HEK293 (cell line): ENCODE measurements around the gene BTG2.
A peak's percentile ranks its signal among the peaks of the same experiment; 100 is the strongest.

Experiments used
- CTCF ChIA-PET: fragments of 350-600 bp; formaldehyde crosslinking; extraction: SDS; loops from one replicate; lab custom pipeline; 2021; ENCODE audit warnings: antibody characterized with exemption; lab: Yijun Ruan, JAX
- POLR2A ChIA-PET: fragments of 300-600 bp; formaldehyde crosslinking; extraction: SDS; loops from one replicate; lab custom pipeline; 2020; ENCODE audit warnings: antibody characterized with exemption, inconsistent platforms; lab: Yijun Ruan, JAX
- H3K27ac ChIP-seq: fragments of 200-500 bp; sonication (Bioruptor generic); 2 replicates; pipeline ENCODE4 v1.5.1; 2014; ENCODE audit warnings: low read depth, low read length, control low read depth, inconsistent platforms; ENCODE audit errors: extremely low read depth
- H3K36me3 ChIP-seq, 2 experiments: fragments of 200-500 bp in 1 of 2; sonication (Bioruptor generic) in 1 of 2; 1 replicate in 1 of 2; 2 replicates in 1 of 2; pipeline ENCODE4 v1.5.1; 2014 to 2017; ENCODE audit warnings: inconsistent platforms in 2 of 2, low read length in 2 of 2; ENCODE audit not compliant: control insufficient read depth in 2 of 2, insufficient read depth in 1 of 2
- H3K4me1 ChIP-seq: fragments of 200-500 bp; sonication (Bioruptor generic); 2 replicates; pipeline ENCODE4 v1.5.1; 2014; ENCODE audit warnings: mild to moderate bottlenecking, low read length, inconsistent platforms; ENCODE audit not compliant: control insufficient read depth, insufficient read depth
- H3K4me3 ChIP-seq: 2 replicates; pipeline ENCODE4 v1.5.1; 2011; ENCODE audit warnings: low read depth, mild to moderate bottlenecking, control low read depth, low read length, moderate library complexity
- H3K9me3 ChIP-seq: fragments of 200-500 bp; sonication (Bioruptor generic); 2 replicates; pipeline ENCODE4 v1.5.1; 2014; ENCODE audit warnings: low read depth, low read length, inconsistent platforms; ENCODE audit not compliant: control insufficient read depth, insufficient read depth
- GFI1B ChIP-seq: fragments of 450-650 bp; formaldehyde crosslinking; IDR thresholded peaks from 2 replicates; pipeline ENCODE4 v1.5.1; 2016; ENCODE audit warnings: missing biosample characterization, missing genetic modification characterization
- HOXD13 ChIP-seq: sonication (generic); formaldehyde crosslinking; IDR thresholded peaks from 2 replicates; pipeline ENCODE4 v1.8.0; 2022; ENCODE audit warnings: missing genetic modification reagents, borderline replicate concordance
- KLF7 ChIP-seq: fragments of 450-650 bp; formaldehyde crosslinking; IDR thresholded peaks from 2 replicates; pipeline ENCODE4 v1.5.1; 2016; ENCODE audit warnings: missing biosample characterization, missing genetic modification characterization, borderline replicate concordance
- PATZ1 ChIP-seq: fragments of 450-650 bp; formaldehyde crosslinking; IDR thresholded peaks from 2 replicates; pipeline ENCODE4 v1.5.1; 2016; ENCODE audit warnings: missing biosample characterization, missing genetic modification characterization
- SP3 ChIP-seq: fragments of 450-650 bp; formaldehyde crosslinking; IDR thresholded peaks from 2 replicates; pipeline ENCODE4 v1.5.1; 2016; ENCODE audit warnings: missing biosample characterization, missing genetic modification characterization
- YY1 ChIP-seq: fragments of 450-650 bp; formaldehyde crosslinking; IDR thresholded peaks from 2 replicates; pipeline ENCODE4 v1.5.1; 2018; ENCODE audit warnings: missing biosample characterization, missing genetic modification characterization
- ZFP37 ChIP-seq: fragments of 450-650 bp; formaldehyde crosslinking; IDR thresholded peaks from 2 replicates; pipeline ENCODE4 v1.5.1; 2016; ENCODE audit warnings: missing biosample characterization, missing genetic modification characterization
- ZIC2 ChIP-seq: fragments of 450-650 bp; formaldehyde crosslinking; IDR thresholded peaks from 2 replicates; pipeline ENCODE4 v1.5.1; 2016; ENCODE audit warnings: missing biosample characterization, missing genetic modification characterization
- ZNF121 ChIP-seq: fragments of 450-650 bp; formaldehyde crosslinking; IDR thresholded peaks from 2 replicates; pipeline ENCODE4 v1.5.1; 2016; ENCODE audit warnings: missing biosample characterization, missing genetic modification characterization
- ZNF132 ChIP-seq: fragments of 450-650 bp; formaldehyde crosslinking; IDR thresholded peaks from 2 replicates; pipeline ENCODE4 v1.5.1; 2017; ENCODE audit warnings: missing biosample characterization, missing genetic modification characterization, borderline replicate concordance
- ZNF140 ChIP-seq: fragments of 450-650 bp; formaldehyde crosslinking; IDR thresholded peaks from 2 replicates; pipeline ENCODE4 v1.5.1; 2016; ENCODE audit warnings: missing biosample characterization, missing genetic modification characterization
- ZNF16 ChIP-seq: fragments of 450-650 bp; formaldehyde crosslinking; IDR thresholded peaks from 2 replicates; pipeline ENCODE4 v1.5.1; 2016; ENCODE audit warnings: low read depth, missing biosample characterization, missing genetic modification characterization
- ZNF274 ChIP-seq, 2 experiments: fragments of 200-500 bp in 1 of 2; fragments of 450-650 bp in 1 of 2; sonication (Bioruptor generic) in 1 of 2; formaldehyde crosslinking in 1 of 2; IDR thresholded peaks; 2 replicates each; pipeline versions ENCODE4 v1.5.1 to v1.6.1; 2014 to 2016; ENCODE audit warnings: borderline replicate concordance in 1 of 2, inconsistent platforms in 1 of 2, low read length in 1 of 2, missing biosample characterization in 1 of 2, missing genetic modification characterization in 1 of 2
- ZNF302 ChIP-seq: fragments of 450-650 bp; formaldehyde crosslinking; IDR thresholded peaks from 2 replicates; pipeline ENCODE4 v1.5.1; 2016; ENCODE audit warnings: missing biosample characterization, missing genetic modification characterization, low read depth
- ZNF341 ChIP-seq: fragments of 450-650 bp; formaldehyde crosslinking; IDR thresholded peaks from 2 replicates; pipeline ENCODE4; 2016; ENCODE audit warnings: low read depth, missing biosample characterization, missing genetic modification characterization
- ZNF664 ChIP-seq: fragments of 450-650 bp; formaldehyde crosslinking; IDR thresholded peaks from 2 replicates; pipeline ENCODE4 v1.5.1; 2016; ENCODE audit warnings: missing biosample characterization, missing genetic modification characterization
- ZNF747 ChIP-seq: fragments of 450-650 bp; formaldehyde crosslinking; IDR thresholded peaks from 2 replicates; pipeline ENCODE4 v1.5.1; 2016; ENCODE audit warnings: missing biosample characterization, missing genetic modification characterization
- ZNF785 ChIP-seq: fragments of 450-650 bp; formaldehyde crosslinking; IDR thresholded peaks from 2 replicates; pipeline ENCODE4 v1.5.1; 2016; ENCODE audit warnings: missing biosample characterization, missing genetic modification characterization
- TF ChIP-seq, protein P1 (sequence below): fragments of 450-650 bp; formaldehyde crosslinking; IDR thresholded peaks from 2 replicates; pipeline ENCODE4 v1.5.1; 2016; ENCODE audit warnings: missing biosample characterization, missing genetic modification characterization
- TF ChIP-seq, protein P2 (sequence below): fragments of 450-650 bp; formaldehyde crosslinking; IDR thresholded peaks from 2 replicates; pipeline ENCODE4 v1.5.1; 2016; ENCODE audit warnings: missing biosample characterization, missing genetic modification characterization, borderline replicate concordance
- TF ChIP-seq, protein P3 (sequence below): fragments of 450-650 bp; formaldehyde crosslinking; IDR thresholded peaks from 2 replicates; pipeline ENCODE4 v1.5.1; 2017; ENCODE audit warnings: missing biosample characterization, missing genetic modification characterization

Gene BTG2

GRCh38 chr1:203282720-203283542 is 22.4 kb upstream of the BTG2 start:
- Histone ChIP-seq H3K36me3 (no peaks in the 10 kb centered on the region), H3K9me3 (no peaks in the 10 kb centered on the region), H3K4me3 (no peak overlapping the region), H3K4me1 (peaks cover 6% of the 10 kb centered on the region), H3K27ac (no peak overlapping the region)
- ChIA-PET CTCF (interaction anchor here (0.7 to 9.1 kb wide), 7 partner anchors 10 to 107 kb away, joined by 3 to 74 read pairs (median 4); no protein-coding TSS in a partner anchor), POLR2A (interaction anchor here (0.9 kb wide), 1 partner anchor 24 kb away, joined by 3 read pairs; no protein-coding TSS in a partner anchor)
- TF ChIP-seq ZNF341 (tag by site-specific recombination): peak; percentile 25; the same call in 1 of the 2 replicates
- peak; percentile 40; the same call in 1 of the 2 replicates for TF ChIP-seq ZNF121 (tag by site-specific recombination)
- TF ChIP-seq, protein P1, sequence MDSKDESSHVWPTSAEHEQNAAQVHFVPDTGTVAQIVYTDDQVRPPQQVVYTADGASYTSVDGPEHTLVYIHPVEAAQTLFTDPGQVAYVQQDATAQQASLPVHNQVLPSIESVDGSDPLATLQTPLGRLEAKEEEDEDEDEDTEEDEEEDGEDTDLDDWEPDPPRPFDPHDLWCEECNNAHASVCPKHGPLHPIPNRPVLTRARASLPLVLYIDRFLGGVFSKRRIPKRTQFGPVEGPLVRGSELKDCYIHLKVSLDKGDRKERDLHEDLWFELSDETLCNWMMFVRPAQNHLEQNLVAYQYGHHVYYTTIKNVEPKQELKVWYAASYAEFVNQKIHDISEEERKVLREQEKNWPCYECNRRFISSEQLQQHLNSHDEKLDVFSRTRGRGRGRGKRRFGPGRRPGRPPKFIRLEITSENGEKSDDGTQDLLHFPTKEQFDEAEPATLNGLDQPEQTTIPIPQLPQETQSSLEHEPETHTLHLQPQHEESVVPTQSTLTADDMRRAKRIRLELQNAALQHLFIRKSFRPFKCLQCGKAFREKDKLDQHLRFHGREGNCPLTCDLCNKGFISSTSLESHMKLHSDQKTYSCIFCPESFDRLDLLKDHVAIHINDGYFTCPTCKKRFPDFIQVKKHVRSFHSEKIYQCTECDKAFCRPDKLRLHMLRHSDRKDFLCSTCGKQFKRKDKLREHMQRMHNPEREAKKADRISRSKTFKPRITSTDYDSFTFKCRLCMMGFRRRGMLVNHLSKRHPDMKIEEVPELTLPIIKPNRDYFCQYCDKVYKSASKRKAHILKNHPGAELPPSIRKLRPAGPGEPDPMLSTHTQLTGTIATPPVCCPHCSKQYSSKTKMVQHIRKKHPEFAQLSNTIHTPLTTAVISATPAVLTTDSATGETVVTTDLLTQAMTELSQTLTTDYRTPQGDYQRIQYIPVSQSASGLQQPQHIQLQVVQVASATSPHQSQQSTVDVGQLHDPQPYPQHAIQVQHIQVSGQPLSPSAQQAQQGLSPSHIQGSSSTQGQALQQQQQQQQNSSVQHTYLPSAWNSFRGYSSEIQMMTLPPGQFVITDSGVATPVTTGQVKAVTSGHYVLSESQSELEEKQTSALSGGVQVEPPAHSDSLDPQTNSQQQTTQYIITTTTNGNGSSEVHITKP (tag by site-specific recombination): peak; percentile 69
- TF ChIP-seq, protein P2, sequence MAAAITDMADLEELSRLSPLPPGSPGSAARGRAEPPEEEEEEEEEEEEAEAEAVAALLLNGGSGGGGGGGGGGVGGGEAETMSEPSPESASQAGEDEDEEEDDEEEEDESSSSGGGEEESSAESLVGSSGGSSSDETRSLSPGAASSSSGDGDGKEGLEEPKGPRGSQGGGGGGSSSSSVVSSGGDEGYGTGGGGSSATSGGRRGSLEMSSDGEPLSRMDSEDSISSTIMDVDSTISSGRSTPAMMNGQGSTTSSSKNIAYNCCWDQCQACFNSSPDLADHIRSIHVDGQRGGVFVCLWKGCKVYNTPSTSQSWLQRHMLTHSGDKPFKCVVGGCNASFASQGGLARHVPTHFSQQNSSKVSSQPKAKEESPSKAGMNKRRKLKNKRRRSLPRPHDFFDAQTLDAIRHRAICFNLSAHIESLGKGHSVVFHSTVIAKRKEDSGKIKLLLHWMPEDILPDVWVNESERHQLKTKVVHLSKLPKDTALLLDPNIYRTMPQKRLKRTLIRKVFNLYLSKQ (tag by site-specific recombination): no peak
- TF ChIP-seq ZNF16 (tag by site-specific recombination): peak; percentile 52; the same call in 1 of the 2 replicates
- no peak for TF ChIP-seq YY1
- TF ChIP-seq ZNF664 (tag by site-specific recombination): no peak
- TF ChIP-seq, protein P3, sequence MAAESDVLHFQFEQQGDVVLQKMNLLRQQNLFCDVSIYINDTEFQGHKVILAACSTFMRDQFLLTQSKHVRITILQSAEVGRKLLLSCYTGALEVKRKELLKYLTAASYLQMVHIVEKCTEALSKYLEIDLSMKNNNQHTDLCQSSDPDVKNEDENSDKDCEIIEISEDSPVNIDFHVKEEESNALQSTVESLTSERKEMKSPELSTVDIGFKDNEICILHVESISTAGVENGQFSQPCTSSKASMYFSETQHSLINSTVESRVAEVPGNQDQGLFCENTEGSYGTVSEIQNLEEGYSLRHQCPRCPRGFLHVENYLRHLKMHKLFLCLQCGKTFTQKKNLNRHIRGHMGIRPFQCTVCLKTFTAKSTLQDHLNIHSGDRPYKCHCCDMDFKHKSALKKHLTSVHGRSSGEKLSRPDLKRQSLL (tag by site-specific recombination): no peak
- TF ChIP-seq ZIC2 (tag by site-specific recombination): peak; percentile 62
- TF ChIP-seq GFI1B: no peak
- no peak for TF ChIP-seq SP3 (tag by site-specific recombination)
- no peak for TF ChIP-seq ZNF747 (tag by site-specific recombination)

DNA sequence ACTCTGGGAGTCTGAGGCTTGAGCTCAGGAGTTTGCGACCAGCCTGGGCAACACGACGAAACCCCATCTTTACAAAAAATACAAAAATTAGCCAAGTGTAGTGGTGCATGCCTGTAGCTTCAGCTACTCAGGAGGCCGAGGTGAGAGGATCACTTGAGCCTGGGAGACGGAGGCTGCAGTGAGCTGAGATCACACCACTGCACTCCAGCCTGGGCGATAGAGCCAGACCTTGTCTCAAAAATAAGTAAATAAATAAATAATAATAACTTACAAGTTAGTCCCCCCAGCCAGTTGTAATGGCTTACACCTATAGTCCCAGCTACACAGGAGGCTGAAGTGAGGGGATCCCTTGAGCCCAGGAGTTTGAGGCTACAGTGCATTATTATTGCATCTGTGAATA is 21.7 kb upstream of the BTG2 start:
- Histone ChIP-seq H3K27ac (no peak overlapping the region), H3K9me3 (no peaks in the 10 kb centered on the region), H3K4me3 (no peak overlapping the region), H3K36me3 (no peaks in the 10 kb centered on the region), H3K4me1 (peaks cover 3% of the 10 kb centered on the region; the same call in 1 of the 2 replicates)
- POLR2A ChIA-PET: interaction anchor here (0.9 kb wide), 1 partner anchor 23 kb away, joined by 3 read pairs; no protein-coding TSS in a partner anchor
- no peak; the same call in 1 of the 2 replicates for TF ChIP-seq ZNF121 (tag by site-specific recombination)
- TF ChIP-seq PATZ1 (tag by site-specific recombination): no peak
- TF ChIP-seq HOXD13: no peak
- no peak for TF ChIP-seq ZNF785 (tag by site-specific recombination)
- TF ChIP-seq ZFP37: no peak
- no peak for TF ChIP-seq ZNF132 (tag by site-specific recombination)
- TF ChIP-seq KLF7 (tag by site-specific recombination): no peak
- TF ChIP-seq ZNF274 (IDR thresholded peaks at IDR 0.05; ENCODE audit: low read length): no peak
- no peak for TF ChIP-seq ZNF274 (tag by site-specific recombination; IDR thresholded peaks at IDR 0.05; ENCODE audit: borderline replicate concordance)
- no peak for TF ChIP-seq ZNF302
- no peak for TF ChIP-seq ZNF140 (tag by site-specific recombination)
- CTCF ChIA-PET: interaction anchor here (0.7 to 9.1 kb wide), 6 partner anchors 11 to 68 kb away, joined by 3 to 74 read pairs (median 8); no protein-coding TSS in a partner anchor
